RPMI7951 (cell line): ENCODE data around the gene ARSA. TPM values are rescaled to one million over a fixed set of nuclear protein-coding genes. Genes with fewer than 3 reads are reported as not detected.
"Not testable (repeated sequence)": the region's sequence is repeated elsewhere in the genome, so short reads cannot be mapped to it uniquely, and the experiment has no call there.

Experiments used
- DNase-seq: peaks from one replicate; pipeline ENCODE4 v3.0.0-alpha.2; 2012; ENCODE audit warnings: low read depth
- total RNA-seq: library from RNA; depleted of rRNA; stranded (reverse); fragments of >200 nt; shearing (Covaris generic); gene quantifications from 2 replicates; pipeline ENCODE4 v1.2.3, GENCODE V29; 2014

Gene ARSA
- total RNA-seq, 1 experiment from 2014 or later, result 8.1 TPM

DNA sequence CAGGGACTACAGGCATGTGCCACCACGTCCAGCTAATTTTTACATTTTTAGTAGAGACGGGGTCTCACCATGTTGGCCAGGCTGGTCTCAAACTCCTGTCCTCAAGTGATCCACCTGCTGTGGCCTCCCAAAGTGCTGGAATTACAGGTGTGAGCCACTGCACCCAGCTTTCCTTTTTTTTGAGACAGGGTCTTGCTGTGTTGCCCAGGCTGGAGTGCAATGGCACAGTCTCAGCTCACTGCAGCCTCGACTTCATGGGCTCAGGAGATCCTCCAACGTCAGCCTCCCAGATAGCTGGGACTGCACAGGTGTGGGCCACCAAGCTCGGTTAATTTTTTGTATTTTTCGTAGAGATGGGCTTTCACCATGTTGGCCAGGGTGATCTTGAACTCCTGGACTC lies 26.7 kb upstream of the ARSA start:
- not testable (repeated sequence) for DNase-seq

DNA sequence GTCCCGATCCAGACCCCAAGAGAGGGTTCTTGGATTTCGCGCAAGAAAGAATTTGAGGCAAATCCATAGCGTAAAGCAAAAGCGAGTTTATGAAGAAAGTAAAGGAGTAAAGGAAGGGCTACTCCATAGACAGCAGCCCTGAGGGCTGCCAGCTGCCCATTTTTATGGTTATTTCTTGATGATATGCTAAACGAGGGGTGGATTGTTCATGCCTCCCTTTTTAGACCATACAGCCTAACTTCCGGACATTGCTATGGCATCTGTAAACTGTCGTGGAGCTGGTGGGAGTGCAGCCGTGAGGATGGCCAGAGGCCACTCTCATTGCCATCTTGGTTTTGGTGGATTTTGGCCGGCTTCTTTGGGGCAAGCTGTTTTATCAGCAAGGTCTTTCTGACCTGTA lies 25.3 kb upstream of the ARSA start:
- no peak for DNase-seq

DNA sequence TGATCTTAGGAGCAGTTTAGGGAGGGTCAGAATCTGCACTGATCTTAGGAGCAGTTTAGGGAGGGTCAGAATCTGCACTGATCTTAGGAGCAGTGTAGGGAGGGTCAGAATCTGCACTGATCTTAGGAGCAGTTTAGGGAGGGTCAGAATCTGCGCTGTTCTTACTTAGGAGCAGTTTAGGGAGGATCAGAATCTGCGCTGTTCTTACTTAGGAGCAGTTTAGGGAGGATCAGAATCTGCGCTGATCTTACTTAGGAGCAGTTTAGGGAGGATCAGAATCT lies 15.8 kb upstream of the ARSA start:
- not testable (repeated sequence) for DNase-seq

DNA sequence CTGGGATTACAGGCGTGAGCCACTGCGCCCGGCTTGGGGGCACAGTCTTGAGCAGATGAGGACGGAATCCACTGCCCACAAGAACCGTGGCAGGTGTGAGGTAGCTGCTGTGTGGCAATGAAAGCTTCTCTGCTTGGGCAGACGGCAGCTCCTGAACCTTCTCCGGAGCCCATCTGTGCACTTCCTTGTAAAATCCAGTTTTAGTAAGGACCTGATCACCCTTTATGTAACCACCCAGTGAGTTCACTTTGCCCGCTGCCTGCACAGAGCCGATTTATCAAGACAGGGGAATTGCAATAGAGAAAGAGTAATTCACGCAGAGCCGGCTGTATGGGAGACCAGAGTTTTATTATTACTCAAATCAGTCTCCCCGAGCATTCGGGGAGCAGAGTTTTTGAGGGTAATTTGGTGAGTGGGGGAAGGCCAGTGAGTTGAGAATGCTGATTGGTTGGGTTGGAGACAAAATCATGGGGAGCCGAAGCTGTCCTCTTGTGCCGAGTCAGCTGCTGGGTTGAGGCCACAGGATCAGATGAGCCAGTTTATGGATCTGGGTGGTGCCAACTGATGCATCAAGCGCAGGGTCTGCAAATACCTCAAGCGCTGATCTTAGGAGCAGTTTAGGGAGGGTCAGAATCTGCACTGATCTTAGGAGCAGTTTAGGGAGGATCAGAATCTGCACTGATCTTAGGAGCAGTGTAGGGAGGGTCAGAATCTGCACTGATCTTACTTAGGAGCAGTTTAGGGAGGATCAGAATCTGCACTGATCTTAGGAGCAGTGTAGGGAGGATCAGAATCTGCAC lies 15.3 kb upstream of the ARSA start:
- DNase-seq, result not testable (repeated sequence)

DNA sequence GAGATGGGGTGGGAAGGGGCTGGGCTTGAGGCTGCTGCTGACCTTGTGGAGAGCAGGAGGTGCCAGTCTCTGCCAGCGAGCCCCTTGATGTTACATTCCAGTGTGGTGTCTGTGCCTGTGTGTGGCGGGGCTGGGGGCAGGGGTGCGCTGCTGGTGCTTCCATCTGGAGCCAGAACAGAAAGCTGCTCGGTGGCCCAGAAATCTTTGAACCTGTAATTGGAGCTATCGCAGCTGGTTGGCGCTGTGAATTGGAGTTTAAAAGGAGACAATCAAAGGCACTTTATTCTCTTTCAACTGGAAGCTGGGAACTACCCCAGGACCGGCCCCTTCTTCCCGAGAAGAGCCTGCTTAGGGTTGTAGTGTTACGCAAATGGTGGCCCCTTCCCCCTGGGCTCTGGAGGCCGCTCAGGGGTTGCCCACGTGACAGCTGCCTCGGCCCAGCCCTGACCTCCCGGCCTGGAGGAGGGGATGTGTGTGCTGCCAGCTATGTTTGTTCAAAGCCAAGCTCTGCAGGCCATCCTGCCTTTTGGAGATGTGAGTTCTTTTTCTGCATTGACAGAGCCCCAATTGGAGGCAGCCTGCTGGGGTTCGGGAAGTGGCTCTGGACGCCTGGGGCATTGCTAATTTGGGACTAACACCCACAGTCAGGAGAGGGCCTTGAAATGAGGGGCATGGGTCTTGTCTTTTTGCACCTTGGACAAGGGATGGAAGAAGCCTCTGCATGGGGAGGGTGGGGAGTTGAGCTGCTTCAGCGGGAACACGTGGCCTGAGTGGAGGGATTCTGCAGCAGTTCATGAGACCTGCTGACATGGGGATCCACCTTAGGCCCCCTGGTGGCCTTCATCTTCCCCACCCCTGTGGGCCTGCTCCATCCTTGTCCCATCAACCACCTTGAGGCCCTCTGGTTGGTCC lies 14.0 kb upstream of the ARSA start:
- DNase-seq, result no peak

DNA sequence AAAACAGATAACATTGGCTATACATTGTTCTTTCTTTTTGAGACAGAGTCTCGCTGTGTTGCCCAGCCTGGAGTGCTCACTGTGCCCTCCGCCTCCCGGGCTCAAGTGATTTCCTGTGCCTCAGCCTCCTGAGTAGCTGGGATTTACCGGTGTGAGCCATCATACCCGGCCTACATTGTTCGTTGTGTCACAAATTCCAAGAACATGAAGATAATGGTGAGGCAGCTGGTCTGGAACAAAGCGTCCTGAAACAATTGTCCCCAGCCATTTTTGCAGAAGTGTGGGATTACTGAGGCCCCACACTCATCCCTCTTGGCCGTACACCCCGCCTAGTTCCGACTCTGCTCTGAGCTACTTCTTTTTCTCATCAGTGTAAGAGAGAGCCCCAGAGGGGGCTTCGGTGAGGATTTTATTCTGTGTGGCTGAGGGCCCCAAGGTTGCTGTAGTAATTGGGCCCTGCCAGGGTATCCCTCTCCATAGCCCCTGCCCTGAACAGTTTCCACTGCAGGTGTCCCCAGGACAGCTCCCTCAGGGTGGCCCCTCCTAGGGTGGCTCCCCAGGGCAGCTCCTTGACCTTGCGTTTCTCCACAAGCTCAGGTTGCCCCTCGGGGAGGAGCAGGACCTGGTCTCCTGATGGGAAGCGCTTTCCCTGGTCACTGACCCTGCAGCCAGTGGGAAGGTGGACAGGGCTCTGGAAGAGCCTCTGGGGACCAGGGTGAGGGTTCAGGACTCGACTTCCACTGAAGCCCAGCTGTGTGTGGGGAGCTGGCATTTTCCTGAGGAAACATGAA lies 13.1 kb upstream of the ARSA start:
- DNase-seq, result no peak

DNA sequence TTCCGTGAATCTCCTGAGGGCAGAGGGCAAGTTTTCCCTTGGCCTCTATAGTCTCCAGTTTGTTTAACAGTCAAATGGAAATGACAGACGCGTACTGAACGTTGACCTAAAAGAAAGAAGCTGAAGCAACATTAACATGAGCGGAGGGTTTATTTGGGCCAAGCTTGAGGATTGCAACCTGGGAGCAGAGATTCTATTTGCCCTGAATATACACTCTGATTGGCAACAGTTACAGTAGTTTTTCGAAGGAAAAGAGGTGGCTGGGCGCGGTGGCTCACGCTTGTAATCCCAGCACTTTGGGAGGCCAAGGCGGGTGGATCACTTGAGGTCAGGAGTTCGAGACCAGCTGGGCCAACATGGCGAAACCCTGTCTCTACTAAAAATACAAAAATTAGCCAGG lies 12.3 kb upstream of the ARSA start:
- DNase-seq, result not testable (repeated sequence)

DNA sequence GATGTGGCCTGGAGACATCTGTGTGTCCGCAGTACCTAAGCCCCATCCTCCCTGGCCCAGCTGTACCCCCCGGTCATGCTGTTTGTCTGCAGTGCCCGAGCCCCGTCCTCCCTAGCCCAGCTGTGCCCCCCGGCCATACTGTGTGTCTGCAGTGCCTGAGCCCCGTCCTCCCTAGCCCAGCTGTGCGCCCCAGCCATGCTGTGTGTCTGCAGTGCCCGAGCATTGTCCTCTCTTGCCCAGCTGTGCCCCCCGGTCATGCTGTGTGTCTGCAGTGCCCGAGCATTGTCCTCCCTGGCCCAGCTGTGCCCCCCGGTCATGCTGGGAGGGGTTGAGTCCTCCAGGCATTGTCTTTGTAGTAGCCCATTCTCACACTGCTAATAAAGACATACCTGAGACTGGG lies 7.6 kb upstream of the ARSA start:
- DNase-seq, result no peak

DNA sequence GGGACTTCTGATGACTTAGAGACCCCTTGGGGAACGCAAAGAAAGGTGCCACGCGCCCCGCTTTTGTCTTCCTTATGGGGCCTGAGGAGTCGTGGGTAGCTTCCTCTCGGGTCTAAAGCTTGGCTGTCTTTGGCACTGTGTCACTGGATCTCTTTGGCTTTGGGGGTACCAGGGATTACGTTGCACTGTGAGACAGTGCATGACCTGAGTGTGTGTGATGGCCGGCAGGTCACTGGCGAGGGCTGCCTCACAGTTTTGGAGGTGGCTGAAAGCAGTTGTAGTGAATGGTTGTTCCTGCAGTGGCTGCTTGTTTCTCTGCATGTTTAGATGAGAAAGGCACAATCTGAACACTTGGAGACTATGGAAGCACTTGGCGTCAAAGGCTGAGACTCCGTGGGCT lies 5.8 kb upstream of the ARSA start:
- DNase-seq, result no peak

DNA sequence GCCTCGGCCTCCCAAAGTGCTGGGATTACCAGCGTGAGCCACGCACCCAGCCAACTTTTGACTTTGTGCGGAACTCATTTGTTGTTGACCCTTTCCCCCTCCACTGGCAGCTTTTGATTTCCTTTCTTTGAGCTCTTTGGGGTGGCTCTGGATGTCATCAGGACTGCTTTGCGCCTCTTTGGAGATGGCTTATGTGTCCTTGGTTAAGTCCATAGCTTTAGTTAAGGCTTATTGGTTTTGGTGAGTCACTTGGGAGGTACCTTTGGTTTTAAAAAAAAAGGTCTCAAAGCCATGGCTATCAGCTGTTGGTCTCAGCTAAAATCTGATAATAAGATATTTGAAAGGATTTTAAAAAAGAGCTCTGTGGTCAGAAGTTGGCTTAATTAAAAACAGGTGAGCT lies 5.1 kb upstream of the ARSA start:
- no peak for DNase-seq

DNA sequence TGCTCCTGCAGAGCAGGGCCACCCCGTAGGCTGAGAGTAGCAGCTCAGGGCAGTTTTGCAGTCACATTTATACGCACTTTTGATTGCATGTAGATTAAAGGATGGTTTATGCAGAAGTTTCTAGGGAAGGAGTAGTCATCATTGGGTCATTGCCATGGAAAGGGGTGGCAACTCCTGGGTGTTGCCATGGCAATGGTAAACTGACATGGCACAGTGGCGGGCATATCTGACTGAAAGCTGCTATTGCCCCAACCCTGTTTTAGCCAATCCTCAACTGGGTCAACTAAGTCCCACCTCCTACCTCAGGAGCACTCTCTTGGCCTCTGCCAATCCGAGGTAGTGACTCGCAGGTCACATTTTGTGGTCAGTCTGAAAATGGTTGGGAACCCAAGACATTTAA lies 2.4 kb upstream of the ARSA start:
- DNase-seq, result peak; percentile 15

DNA sequence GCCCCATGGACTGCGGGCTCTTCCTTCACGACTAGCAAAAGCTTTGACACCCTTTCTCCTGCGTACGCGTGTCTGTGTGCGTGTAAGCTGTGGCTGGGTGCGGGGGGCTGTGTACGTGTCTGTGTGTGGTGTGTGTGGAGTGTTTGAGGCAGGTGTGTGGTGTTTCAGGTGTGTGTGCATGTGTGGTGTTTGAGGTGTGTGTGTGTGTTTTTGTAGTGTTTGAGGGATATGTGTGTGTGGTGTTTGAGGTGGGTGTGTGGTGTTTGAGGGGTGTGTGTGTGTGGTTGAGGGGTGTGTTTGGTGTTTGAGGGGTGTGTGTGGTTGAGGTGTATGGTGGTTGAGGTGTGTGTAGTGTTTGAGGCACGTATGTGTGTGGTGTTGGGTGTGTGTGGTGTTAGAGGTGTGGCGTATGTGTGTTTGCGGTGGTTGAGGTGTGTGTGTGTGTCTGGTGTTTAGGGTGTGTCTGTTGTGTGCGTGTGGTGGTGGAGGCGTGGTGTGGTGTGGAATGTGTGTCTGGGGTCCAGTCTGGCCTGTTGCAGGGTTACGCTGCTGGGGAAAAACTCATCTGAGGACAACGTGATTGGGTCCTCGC lies 687 bp upstream of the ARSA start:
- no peak for DNase-seq

DNA sequence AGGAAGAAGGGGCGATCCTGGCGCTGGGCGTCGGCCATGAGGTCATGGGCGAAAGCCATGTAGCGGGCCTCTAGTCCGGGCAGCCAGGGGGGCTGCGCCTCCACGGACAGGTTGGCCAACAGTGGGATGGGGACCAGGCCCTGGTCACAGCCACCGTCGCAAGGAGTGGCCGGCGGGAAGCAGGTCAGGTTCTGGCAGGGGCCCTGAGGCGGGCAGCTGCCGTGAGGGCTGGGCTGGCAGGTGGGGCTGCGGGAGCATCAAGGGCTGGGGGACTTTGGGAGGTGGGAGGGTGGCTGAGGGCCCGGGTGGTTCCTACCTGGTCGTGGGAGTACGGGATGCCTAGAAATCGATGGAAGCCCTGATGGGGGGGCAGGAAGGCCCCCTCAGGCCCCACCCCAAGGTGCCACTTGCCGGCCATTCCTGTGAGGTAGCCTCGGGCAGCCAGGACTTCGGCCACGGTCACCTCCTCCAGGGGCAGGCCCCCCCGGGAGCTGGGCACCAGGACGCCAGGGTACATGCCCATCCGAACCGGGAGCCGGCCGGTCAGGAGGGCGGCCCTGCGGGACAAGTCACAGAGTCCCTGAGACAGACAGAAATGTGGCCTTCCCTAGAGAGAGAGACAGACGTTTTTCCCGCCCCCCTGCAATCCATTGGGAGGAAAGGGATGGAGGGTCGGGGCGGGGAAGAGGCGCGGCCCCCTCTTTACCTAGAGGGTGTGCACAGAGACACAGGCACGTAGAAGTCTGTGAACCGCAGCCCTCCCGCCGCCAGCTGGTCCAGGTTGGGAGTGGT lies 906 bp downstream of the ARSA start:
- DNase-seq, result no peak

DNA sequence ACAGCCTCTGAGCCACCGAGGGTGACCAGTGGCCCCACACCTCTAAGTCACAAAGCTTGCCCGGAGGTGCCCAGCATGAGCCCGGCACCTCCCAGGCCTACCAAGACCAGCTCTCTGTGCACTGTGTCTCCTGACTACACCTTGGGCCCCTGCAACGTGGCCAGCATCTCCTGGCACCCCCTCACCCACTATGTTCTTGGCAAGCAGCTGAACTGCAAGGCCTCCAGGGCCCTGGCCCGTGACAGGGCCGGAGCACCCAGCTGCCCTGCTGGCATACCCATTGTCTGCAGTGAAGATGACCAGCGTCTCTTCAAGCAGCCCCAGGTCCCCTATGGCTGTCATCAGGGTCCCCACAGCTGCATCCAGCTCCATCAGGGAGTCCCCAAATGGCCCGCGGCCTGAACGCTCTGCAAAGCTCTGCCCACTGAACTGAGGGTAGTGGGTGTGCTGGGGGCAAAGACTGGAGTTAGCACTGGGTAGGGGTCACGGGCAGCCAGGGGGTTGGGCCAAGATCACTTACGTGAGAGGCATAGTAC lies 1.6 kb downstream of the ARSA start:
- no peak for DNase-seq

DNA sequence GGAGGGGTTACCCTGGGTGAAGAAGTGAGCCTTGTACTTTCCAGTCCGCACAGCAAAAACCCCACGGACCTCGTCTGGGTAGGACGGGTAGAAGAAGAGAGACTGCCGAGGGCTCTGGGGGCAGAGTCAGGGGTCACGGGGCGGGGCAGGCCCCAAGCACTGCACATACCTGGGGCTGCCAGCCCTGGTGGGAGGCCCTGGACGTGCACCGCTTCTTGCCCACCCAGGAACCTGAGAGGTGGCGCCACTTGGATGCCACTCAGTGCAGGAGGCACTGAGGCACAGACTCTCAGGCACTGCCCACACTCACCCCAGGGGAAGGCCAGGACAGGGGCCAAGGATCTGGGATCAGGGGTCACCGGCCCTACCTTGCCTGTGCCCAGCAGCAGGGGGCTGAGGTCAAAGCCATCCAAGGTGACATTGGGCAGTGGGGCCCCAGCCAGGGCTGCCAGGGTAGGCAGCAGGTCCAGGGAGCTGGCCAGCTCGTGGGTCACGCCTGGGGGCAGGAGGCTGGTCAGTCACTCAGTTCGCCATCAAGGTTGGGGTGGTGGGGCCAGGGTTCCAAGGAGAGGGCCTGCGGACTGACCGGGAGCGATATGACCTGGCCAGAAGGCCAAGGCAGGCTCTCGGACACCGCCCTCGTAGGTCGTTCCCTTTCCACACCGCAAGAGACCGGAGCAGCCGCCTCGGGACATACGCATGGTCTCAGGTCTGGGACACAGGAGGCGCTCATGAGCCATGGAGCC lies 2.2 kb downstream of the ARSA start:
- no peak for DNase-seq

DNA sequence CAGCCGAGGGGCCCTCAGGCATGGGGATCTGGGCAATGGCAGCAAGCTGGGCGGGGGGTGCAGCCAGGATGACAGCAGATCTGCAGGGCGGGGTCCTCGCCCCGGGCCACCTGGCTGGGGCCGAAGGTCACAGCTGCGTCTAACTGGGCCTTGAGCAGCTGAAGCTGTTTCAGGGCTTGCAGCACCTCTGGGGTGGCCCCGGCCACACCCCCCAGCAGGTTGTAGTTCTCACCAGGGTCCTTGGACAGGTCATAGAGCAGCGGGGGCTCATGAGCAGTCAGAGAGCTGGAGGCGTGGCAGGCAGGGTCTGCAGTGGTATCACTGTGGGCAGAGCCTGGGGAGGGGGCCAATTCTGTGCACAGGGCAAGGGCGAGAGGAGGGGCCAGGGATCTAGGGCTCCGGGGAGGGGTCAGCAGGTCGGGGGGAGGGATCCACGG lies 2.8 kb downstream of the ARSA start:
- DNase-seq, result no peak

DNA sequence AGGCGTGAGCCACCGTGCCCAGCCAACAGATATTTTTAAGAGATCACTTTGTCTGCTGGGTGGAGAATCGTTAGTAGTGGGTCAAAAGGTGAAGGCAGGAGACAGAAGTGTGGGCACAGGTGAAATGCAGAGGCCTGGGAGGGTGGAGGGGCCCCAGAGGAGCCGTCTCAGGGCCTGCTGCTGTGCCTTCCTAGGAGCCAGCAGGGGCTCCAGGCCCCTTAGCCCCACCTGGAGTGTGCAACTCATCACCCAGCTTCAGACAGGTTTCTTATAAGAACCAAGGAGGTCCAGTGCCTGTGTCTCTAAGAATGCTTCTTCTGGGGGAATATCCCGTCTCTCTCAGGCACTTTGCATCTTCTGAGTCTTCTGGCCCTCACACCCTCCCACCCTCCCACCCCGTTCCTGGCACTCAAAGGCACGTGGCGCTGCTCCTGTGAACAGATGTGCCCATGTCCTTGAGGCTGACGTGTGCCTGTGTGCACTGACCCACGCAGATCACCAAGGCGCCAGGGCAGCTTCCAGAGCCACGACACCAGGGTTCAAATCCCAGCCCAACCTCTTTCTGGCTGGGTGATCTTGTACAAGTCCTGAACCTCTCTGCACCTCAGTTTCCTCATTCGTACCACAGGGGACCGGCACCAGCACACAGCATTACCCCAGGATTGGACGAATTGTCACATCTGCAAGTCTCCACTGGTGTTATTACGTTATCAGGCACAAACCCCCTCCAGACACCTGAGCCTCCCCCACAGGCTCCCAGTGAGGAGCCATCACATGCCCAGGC lies 3.4 kb downstream of the ARSA start:
- no peak for DNase-seq

DNA sequence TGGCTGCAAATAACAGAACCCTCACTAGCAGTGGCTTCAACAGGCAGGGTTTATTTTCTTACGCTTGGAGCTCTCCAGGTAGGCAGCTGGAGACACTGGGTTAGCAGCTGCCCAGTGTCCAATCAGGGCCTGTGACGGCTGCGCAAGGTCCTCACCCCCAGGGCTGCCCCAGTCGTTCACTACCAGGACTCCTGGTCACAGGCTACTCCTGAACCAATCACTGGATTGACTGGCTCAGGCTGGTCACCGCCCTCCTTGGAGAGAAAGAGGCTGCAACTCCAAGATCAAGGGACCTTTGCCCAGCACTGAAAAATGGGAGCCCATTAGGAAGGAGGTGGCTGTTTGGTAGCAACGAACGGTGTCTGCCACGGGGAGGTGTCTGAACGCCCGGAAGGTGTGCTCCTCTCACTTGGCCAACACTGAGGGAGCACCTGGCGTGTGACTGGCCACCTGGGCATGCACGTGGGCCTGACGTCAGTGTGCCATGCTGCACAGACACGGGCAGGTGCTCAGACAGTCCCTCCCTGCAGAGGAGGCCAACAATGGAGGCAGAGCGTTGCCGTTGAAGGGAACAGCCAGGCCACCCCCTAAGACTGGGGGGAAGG lies 5.1 kb downstream of the ARSA start:
- no peak for DNase-seq
